ENCODE data around the gene PODN. TPM values are rescaled to one million over a fixed set of nuclear protein-coding genes. Genes with fewer than 3 reads are reported as not detected.

The PODN gene
- total and polyA plus RNA-seq, 10 donors = 0.64 to 3.8 (median 1.8) TPM

DNA sequence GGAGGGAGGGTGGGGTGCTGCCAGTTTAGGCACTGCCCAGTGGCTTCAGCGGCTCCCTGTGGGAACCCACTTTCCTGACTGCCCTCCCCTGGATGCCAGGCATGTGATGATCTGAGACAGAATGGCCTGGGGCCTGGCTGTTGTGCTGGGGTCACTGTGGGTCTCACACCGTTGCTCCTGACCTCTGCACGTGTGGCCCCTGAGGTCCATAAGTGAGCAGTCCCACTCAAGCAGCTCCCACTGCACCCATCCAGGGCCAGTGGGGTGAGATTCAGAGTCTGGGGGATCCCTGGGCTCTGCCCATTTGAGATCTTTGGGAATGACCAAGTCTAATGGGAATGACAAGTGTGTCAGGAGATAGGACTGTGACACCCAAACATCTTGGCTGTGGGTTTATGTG lies 18.0 kb downstream of the PODN start:
- no peak overlapping the region for H3K27ac ChIP-seq
- TF ChIP-seq POLR2AphosphoS5 (IDR thresholded peaks at IDR 0.05) (no peak), POLR2A (IDR thresholded peaks at IDR 0.05) (no peak)
- TF ChIP-seq, protein P1, sequence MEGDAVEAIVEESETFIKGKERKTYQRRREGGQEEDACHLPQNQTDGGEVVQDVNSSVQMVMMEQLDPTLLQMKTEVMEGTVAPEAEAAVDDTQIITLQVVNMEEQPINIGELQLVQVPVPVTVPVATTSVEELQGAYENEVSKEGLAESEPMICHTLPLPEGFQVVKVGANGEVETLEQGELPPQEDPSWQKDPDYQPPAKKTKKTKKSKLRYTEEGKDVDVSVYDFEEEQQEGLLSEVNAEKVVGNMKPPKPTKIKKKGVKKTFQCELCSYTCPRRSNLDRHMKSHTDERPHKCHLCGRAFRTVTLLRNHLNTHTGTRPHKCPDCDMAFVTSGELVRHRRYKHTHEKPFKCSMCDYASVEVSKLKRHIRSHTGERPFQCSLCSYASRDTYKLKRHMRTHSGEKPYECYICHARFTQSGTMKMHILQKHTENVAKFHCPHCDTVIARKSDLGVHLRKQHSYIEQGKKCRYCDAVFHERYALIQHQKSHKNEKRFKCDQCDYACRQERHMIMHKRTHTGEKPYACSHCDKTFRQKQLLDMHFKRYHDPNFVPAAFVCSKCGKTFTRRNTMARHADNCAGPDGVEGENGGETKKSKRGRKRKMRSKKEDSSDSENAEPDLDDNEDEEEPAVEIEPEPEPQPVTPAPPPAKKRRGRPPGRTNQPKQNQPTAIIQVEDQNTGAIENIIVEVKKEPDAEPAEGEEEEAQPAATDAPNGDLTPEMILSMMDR (IDR thresholded peaks at IDR 0.05 in 8 of 11, conservative IDR thresholded peaks at IDR 0.05 in 3 of 11) = no peak
- no peaks in the 10 kb centered on the region for H3K36me3 ChIP-seq
- intact Hi-C loops (cut with DNase I; ENCODE audit: low total_unique reads) = no loop called here
- 55 to 96% (median 71%) methylated on average over 3 of the region's 3 CpGs for WGBS, 5 donors
- H3K27me3 ChIP-seq (replicated peaks in 1 of 7) = peaks cover 0 to 19% (median 0%) of the 10 kb centered on the region in 7 donors
- DNase-seq = peak; percentile 32
- H3K4me3 ChIP-seq = no peak overlapping the region
- H3K9me3 ChIP-seq = no peaks in the 10 kb centered on the region
- H3K4me1 ChIP-seq = peaks cover 0 to 7% (median 0%) of the 10 kb centered on the region in 6 donors

DNA sequence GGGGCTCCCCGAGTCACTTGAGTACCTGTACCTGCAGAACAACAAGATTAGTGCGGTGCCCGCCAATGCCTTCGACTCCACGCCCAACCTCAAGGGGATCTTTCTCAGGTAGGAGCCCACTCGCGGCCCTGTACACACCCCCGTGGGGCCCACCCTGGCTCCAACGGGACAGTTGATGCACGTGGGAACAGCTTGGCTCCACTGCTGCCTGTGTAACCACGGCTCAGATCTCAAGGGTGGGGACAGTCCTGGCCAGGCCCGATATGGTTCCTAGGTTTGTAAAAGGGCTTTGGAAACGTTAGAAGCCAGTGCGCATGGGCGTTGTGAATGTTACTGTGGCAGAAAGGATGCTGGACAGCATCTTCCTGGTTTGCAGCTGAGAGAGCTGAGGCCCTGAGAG lies 18.8 kb downstream of the PODN start:
- H3K27me3 ChIP-seq (replicated peaks in 1 of 7) = peaks cover 0 to 12% (median 0%) of the 10 kb centered on the region in 7 donors
- no peaks in the 10 kb centered on the region for H3K36me3 ChIP-seq
- DNase-seq = peak; percentile 74

DNA sequence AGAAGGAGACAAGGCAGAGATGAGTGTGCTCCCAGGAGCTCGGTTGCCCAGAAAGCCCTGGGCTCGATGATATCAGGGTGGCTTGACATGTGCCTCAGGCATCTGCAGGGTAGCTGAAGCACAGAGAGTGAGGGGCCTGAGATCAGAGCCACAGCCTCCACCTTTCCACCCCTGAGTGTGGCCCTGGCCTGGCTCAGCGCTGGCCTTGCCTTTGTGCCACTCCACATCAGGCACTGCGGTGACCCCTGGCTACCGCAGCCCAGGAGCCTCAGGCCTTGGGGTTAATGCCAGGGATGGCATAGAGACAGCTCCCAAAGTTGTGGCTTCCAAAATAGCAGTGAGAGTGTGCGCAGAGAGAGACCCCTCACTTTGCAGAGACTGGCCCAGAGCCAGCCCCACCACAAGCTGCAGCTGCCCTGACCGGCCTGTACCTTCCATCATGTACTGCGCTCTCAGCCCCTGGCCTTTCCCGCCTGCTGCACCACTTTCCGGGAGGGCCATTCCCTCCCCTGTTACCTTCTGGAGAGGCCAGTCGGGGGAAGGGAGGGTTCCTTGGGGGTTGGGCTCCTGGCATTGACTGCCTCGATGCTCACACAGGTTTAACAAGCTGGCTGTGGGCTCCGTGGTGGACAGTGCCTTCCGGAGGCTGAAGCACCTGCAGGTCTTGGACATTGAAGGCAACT lies 19.5 kb downstream of the PODN start:
- Histone ChIP-seq H3K27ac (no peak overlapping the region), H3K9me3 (no peaks in the 10 kb centered on the region), H3K4me1 (peaks cover 0 to 7% (median 0%) of the 10 kb centered on the region in 6 donors), H3K27me3 (replicated peaks in 1 of 7) (peaks cover 0 to 10% (median 0%) of the 10 kb centered on the region in 7 donors), H3K36me3 (no peaks in the 10 kb centered on the region), H3K4me3 (no peak overlapping the region)
- intact Hi-C loops (cut with DNase I; ENCODE audit: low total_unique reads) = no loop called here
- peak; percentile 66 for DNase-seq
- WGBS, 5 donors = 74 to 82% (median 78%) methylated on average over 14 of the region's 14 CpGs
- TF ChIP-seq POLR2AphosphoS5 (IDR thresholded peaks at IDR 0.05) = no peak
- TF ChIP-seq, protein P1 (IDR thresholded peaks at IDR 0.05 in 8 of 11, conservative IDR thresholded peaks at IDR 0.05 in 3 of 11) = no peak
- TF ChIP-seq POLR2A (IDR thresholded peaks at IDR 0.05) = no peak

More for the DNA sequence above, 18.8 kb downstream of the PODN start:
- WGBS, 5 donors = 85 to 91% (median 90%) methylated on average over 10 to 15 of the region's 15 CpGs
- no peak overlapping the region for H3K27ac ChIP-seq
- H3K4me1 ChIP-seq = peaks cover 0 to 7% (median 0%) of the 10 kb centered on the region in 6 donors
- H3K4me3 ChIP-seq = no peak overlapping the region
- TF ChIP-seq, protein P1 (IDR thresholded peaks at IDR 0.05 in 8 of 11, conservative IDR thresholded peaks at IDR 0.05 in 3 of 11) = no peak
- TF ChIP-seq POLR2AphosphoS5 (IDR thresholded peaks at IDR 0.05) (no peak), POLR2A (IDR thresholded peaks at IDR 0.05) (no peak)
- intact Hi-C loops (cut with DNase I; ENCODE audit: low total_unique reads) = no loop called here
- no peaks in the 10 kb centered on the region for H3K9me3 ChIP-seq

DNA sequence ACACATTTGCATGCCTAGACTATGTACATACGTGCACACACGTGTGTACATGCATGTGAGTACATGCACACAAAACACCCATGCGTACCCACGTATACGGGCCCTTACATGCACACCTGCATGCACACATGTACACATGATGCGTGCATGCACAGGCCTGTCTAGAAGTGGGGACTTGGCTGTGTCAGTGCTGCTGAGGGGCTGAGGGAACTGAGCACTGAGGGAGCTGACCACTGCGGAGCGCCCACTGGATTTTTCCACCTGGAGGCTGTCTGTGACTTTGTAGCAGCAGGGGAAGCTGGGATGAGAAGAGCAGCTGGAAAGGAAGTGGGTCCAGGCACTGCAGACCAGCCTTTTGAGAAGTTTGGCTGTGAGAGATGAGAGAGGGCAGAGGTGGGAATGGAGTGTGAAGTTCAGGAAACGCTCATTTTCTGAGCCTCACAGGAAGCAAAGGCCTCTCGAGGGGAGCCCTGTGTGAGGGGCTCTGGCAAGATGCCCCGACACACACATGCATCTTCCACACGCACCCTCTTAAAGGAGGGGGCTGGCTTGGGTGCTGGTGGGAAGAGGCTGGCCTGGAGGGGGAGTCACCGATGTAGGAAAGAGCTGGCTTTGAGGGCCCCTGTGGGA lies 20.9 kb downstream of the PODN start:
- intact Hi-C loops (cut with DNase I; ENCODE audit: low total_unique reads) = no loop called here
- WGBS, 5 donors = 60 to 79% (median 67%) methylated on average over 8 to 13 of the region's 13 CpGs
- Histone ChIP-seq H3K36me3 (no peaks in the 10 kb centered on the region), H3K9me3 (no peaks in the 10 kb centered on the region), H3K27me3 (replicated peaks in 1 of 7) (no peaks in the 10 kb centered on the region), H3K27ac (no peak overlapping the region), H3K4me1 (peaks cover 0 to 7% (median 0%) of the 10 kb centered on the region in 6 donors), H3K4me3 (no peak overlapping the region)
- TF ChIP-seq POLR2AphosphoS5 (IDR thresholded peaks at IDR 0.05) (no peak), POLR2A (IDR thresholded peaks at IDR 0.05) (no peak)
- TF ChIP-seq, protein P1 (IDR thresholded peaks at IDR 0.05 in 8 of 11, conservative IDR thresholded peaks at IDR 0.05 in 3 of 11) = no peak
- no peak for DNase-seq
